ENCODE measurements around the gene DHRS7B.

DHRS7B gene

DNA sequence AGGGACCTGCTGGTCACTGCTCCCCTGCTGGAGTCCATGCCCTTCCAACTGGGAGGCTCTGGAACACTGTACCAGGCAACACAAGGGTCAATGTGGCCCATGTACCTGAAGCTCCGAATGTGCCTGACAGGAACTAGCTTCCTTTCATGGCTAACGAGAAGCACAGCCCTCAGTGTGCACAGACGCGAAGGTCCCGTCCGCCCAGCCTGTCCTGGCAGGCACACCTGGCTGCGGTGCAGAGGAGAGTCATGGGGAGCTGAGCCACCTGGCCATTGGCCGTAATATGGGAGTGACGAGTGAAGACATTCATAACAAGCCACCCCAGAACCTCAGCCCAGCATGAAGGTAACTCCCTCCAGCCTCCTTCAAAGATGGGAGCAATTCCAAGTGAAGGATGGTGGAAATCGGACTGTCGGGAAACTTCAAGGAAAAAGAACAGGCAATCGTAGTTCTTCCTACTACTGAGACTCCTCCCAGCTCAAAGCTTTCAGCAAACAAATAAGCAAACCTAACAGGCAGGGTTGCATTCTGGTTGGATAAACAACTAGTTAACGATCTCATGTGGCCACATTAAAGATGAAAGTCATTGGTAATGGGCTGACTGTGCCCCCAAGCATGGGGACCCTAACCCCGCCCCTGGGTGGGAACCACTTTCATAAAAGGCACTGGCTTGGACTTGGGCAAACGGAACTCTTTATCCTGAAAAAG, 74.0 kb downstream of the DHRS7B start:
- TF ChIP-seq, protein P1, sequence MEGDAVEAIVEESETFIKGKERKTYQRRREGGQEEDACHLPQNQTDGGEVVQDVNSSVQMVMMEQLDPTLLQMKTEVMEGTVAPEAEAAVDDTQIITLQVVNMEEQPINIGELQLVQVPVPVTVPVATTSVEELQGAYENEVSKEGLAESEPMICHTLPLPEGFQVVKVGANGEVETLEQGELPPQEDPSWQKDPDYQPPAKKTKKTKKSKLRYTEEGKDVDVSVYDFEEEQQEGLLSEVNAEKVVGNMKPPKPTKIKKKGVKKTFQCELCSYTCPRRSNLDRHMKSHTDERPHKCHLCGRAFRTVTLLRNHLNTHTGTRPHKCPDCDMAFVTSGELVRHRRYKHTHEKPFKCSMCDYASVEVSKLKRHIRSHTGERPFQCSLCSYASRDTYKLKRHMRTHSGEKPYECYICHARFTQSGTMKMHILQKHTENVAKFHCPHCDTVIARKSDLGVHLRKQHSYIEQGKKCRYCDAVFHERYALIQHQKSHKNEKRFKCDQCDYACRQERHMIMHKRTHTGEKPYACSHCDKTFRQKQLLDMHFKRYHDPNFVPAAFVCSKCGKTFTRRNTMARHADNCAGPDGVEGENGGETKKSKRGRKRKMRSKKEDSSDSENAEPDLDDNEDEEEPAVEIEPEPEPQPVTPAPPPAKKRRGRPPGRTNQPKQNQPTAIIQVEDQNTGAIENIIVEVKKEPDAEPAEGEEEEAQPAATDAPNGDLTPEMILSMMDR (conservative IDR thresholded peaks at IDR 0.05; ENCODE audit: low read depth, low read length): no peak
- DNase-seq (ENCODE audit: low read depth): no peak
- no peak overlapping the region for H3K4me3 ChIP-seq (ENCODE audit: low read depth, low read length)

GRCh38 chr17:21201298-21201595, 74.5 kb downstream of the DHRS7B start:
- TF ChIP-seq, protein P1 (conservative IDR thresholded peaks at IDR 0.05; ENCODE audit: low read depth, low read length): no peak
- no peak overlapping the region for H3K4me3 ChIP-seq (ENCODE audit: low read depth, low read length)
- DNase-seq (ENCODE audit: low read depth): no peak

DNA sequence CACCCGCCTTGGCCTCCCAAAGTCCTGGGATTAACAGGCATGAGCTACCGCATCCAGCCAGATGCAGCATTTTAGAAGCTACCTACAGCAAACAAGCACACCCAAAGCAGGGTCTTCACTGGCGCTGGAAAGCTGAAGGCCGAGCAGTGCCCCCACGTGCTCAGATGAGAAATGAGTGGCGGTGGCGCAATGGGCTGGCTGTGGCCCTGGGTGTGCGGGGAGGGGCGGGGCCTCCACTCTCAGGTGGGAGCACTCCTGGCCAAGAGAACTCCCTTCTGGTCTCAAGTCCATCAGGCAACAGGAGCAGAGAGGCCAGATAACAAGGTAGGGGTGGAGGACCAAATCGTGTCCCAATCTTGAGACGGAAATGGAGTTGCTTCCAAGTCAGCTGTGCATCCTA, 75.1 kb downstream of the DHRS7B start:
- TF ChIP-seq, protein P1 (conservative IDR thresholded peaks at IDR 0.05; ENCODE audit: low read depth, low read length): no peak
- H3K4me3 ChIP-seq (ENCODE audit: low read depth, low read length): no peak overlapping the region
- no peak for DNase-seq (ENCODE audit: low read depth)

- no peak for DNase-seq (ENCODE audit: low read depth)
- TF ChIP-seq, protein P1 (conservative IDR thresholded peaks at IDR 0.05; ENCODE audit: low read depth, low read length): no peak
- H3K4me3 ChIP-seq (ENCODE audit: low read depth, low read length): no peak overlapping the region
These were observed 75.7 kb downstream of the DHRS7B start for GRCh38 chr17:21202512-21202911.

- TF ChIP-seq, protein P1 (conservative IDR thresholded peaks at IDR 0.05; ENCODE audit: low read depth, low read length): no peak
- no peak overlapping the region for H3K4me3 ChIP-seq (ENCODE audit: low read depth, low read length)
- DNase-seq (ENCODE audit: low read depth): no peak
These were observed 78.2 kb downstream of the DHRS7B start for GRCh38 chr17:21204935-21205334.

DNA sequence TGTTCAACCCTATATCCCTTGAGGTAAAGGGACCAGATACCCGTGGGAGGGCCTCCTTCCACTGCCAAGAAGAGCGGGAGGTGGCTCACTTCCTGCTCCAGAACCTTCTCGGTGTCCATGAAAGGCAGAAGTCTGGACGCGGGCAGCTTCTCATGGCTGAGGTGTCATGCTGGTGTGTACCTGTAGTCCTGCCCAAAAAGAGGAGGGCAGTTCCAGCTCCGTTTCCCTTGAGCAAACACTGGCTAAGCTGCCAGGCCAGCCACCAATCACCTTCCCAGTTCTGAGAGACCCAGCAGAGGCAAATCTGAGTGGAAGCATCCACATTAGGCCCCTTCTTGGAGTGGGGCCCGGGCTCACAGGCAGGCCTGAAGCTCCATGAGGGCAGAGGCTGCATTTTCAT, 81.6 kb downstream of the DHRS7B start:
- TF ChIP-seq, protein P1 (conservative IDR thresholded peaks at IDR 0.05; ENCODE audit: low read depth, low read length): no peak
- H3K4me3 ChIP-seq (ENCODE audit: low read depth, low read length): no peak overlapping the region
- DNase-seq (ENCODE audit: low read depth): no peak

GRCh38 chr17:21209511-21210175, 82.9 kb downstream of the DHRS7B start:
- no peak for DNase-seq (ENCODE audit: low read depth)

More at GRCh38 chr17:21209511-21210175, 82.9 kb downstream of the DHRS7B start:
- TF ChIP-seq, protein P1 (conservative IDR thresholded peaks at IDR 0.05; ENCODE audit: low read depth, low read length): no peak
- no peak overlapping the region for H3K4me3 ChIP-seq (ENCODE audit: low read depth, low read length)
